Measurements from ENCODE around the gene TACR1. TPM values are rescaled to one million over a fixed set of nuclear protein-coding genes. Genes with fewer than 3 reads are reported as not detected.
A peak's percentile ranks its signal among the peaks of the same experiment; 100 is the strongest.
"Not testable (repeated sequence)": the region's sequence is repeated elsewhere in the genome, so short reads cannot be mapped to it uniquely, and the experiment has no call there.

Gene TACR1
- 1 to 10 TPM; 3.9 to 6.0 TPM for total RNA-seq

GRCh38 chr2:75199428-75200011 lies at the start of gene TACR1:
TACR1 (minus strand) TSS chr2:75199520; CDS start chr2:75198934, 586 bp downstream.
- ATAC-seq (ENCODE audit: insufficient number of reproducible peaks, low FRiP score, low read depth) (peak; percentile 35), DNase-seq (ENCODE audit: low spot score) (no peak)
- Histone ChIP-seq H3K9me3 (no peaks in the 10 kb centered on the region), H3K27me3 (replicated peaks; ENCODE audit: insufficient read depth) (no peaks in the 10 kb centered on the region), H3K27ac (no peak within 1 kb of the TSS), H3K4me3 (peak within 1 kb of the TSS; percentile 66), H3K4me1 (ENCODE audit: control insufficient read depth in 1 of 2, low read depth in 2 of 2) (peaks cover 0 to 23% of the 10 kb centered on the region in 2 donors), H3K36me3 (no peaks in the 10 kb centered on the region)
- TF ChIP-seq, protein P1, sequence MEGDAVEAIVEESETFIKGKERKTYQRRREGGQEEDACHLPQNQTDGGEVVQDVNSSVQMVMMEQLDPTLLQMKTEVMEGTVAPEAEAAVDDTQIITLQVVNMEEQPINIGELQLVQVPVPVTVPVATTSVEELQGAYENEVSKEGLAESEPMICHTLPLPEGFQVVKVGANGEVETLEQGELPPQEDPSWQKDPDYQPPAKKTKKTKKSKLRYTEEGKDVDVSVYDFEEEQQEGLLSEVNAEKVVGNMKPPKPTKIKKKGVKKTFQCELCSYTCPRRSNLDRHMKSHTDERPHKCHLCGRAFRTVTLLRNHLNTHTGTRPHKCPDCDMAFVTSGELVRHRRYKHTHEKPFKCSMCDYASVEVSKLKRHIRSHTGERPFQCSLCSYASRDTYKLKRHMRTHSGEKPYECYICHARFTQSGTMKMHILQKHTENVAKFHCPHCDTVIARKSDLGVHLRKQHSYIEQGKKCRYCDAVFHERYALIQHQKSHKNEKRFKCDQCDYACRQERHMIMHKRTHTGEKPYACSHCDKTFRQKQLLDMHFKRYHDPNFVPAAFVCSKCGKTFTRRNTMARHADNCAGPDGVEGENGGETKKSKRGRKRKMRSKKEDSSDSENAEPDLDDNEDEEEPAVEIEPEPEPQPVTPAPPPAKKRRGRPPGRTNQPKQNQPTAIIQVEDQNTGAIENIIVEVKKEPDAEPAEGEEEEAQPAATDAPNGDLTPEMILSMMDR (IDR thresholded peaks at IDR 0.05) = peak; percentile 45

DNA sequence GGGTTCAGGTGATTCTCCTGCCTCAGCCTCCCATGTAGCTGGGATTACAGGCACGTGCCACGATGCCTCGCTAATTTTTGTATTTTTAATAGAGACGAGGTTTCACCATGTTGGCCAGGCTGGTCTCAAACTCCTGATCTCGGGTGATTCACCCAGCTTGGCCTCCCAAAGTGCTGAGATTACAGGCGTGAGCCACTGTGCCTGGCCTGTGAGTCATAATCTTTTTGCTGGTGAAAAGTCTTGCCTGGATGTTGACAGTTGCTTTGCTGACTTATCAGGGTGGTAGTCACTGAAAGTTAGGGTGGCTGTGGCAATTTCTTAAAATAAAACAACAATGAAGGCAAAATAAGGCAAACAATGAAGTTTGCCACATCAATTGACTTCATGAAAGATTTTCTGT lies 49.3 kb upstream of the TACR1 start:
- not testable (repeated sequence) for H3K27me3 ChIP-seq (replicated peaks; ENCODE audit: insufficient read depth); H3K27ac ChIP-seq; ATAC-seq (ENCODE audit: insufficient number of reproducible peaks, low FRiP score, low read depth); H3K4me3 ChIP-seq; H3K36me3 ChIP-seq; DNase-seq (ENCODE audit: low spot score); H3K4me1 ChIP-seq (ENCODE audit: control insufficient read depth in 1 of 2, low read depth in 2 of 2)
- peaks cover 15% of the 10 kb centered on the region for H3K9me3 ChIP-seq

- H3K4me3 ChIP-seq = no peak overlapping the region
- H3K4me1 ChIP-seq (ENCODE audit: control insufficient read depth in 1 of 2, low read depth in 2 of 2) = no peaks in the 10 kb centered on the region
- TF ChIP-seq, protein P1 (IDR thresholded peaks at IDR 0.05) = no peak
- ATAC-seq (ENCODE audit: insufficient number of reproducible peaks, low FRiP score, low read depth) = no peak
- no peak for DNase-seq (ENCODE audit: low spot score)
- H3K9me3 ChIP-seq = peaks cover 15% of the 10 kb centered on the region
- H3K27me3 ChIP-seq (replicated peaks; ENCODE audit: insufficient read depth) = no peaks in the 10 kb centered on the region
- no peaks in the 10 kb centered on the region for H3K36me3 ChIP-seq
- H3K27ac ChIP-seq = no peak overlapping the region
Observed at GRCh38 chr2:75246441-75247167, 47.3 kb upstream of the TACR1 start.

GRCh38 chr2:75243219-75243618 lies 43.9 kb upstream of the TACR1 start:
- Histone ChIP-seq H3K9me3 (no peaks in the 10 kb centered on the region), H3K4me3 (no peak overlapping the region), H3K27ac (no peak overlapping the region), H3K4me1 (ENCODE audit: control insufficient read depth in 1 of 2, low read depth in 2 of 2) (no peaks in the 10 kb centered on the region), H3K36me3 (no peaks in the 10 kb centered on the region), H3K27me3 (replicated peaks; ENCODE audit: insufficient read depth) (no peaks in the 10 kb centered on the region)
- ATAC-seq (ENCODE audit: insufficient number of reproducible peaks, low FRiP score, low read depth) (no peak), DNase-seq (ENCODE audit: low spot score) (no peak)
- TF ChIP-seq, protein P1 (IDR thresholded peaks at IDR 0.05) = no peak

- Histone ChIP-seq H3K36me3 (no peaks in the 10 kb centered on the region), H3K4me1 (ENCODE audit: control insufficient read depth in 1 of 2, low read depth in 2 of 2) (no peaks in the 10 kb centered on the region), H3K27ac (no peak overlapping the region), H3K4me3 (no peak overlapping the region), H3K27me3 (replicated peaks; ENCODE audit: insufficient read depth) (no peaks in the 10 kb centered on the region), H3K9me3 (no peaks in the 10 kb centered on the region)
- DNase-seq (ENCODE audit: low spot score) = no peak
- TF ChIP-seq, protein P1 (IDR thresholded peaks at IDR 0.05) = no peak
- ATAC-seq (ENCODE audit: insufficient number of reproducible peaks, low FRiP score, low read depth) = no peak
Observed at GRCh38 chr2:75241696-75242095, 42.4 kb upstream of the TACR1 start.
